OCI-LY7 (cell line): Measurements from ENCODE around the gene JAKMIP3.
"Not testable (repeated sequence)": the region's sequence is repeated elsewhere in the genome, so short reads cannot be mapped to it uniquely, and the experiment has no call there.

Experiments used
- CTCF ChIP-seq: fragments of 200-600 bp; sonication (generic); conservative IDR thresholded peaks from 2 replicates; pipeline ENCODE4 v1.5.1; 2014; ENCODE audit warnings: mild to moderate bottlenecking, antibody characterized with exemption, low read length, moderate library complexity, mixed read lengths
- EZH2phosphoT487 ChIP-seq: fragments of 200-600 bp; sonication (generic); IDR thresholded peaks from 2 replicates; pipeline ENCODE4 v1.6.1; 2018; ENCODE audit warnings: low read depth, borderline replicate concordance, mild to moderate bottlenecking, mixed run types, antibody characterized with exemption, low read length, moderate library complexity, mixed read lengths

- TF ChIP-seq CTCF, EZH2phosphoT487: not testable (repeated sequence)
These were observed 27.5 kb downstream of the JAKMIP3 start for GRCh38 chr10:132093236-132093635.
